Mesenchymal stem cell (in vitro differentiated cells and primary cell): Measurements from ENCODE around the gene STK38.

Experiments used
- DNase-seq: peaks from one replicate; pipeline ENCODE4 v3.0.0-alpha.2; 2013
- H2AFZ ChIP-seq: one replicate; pipeline ENCODE4 v1.6.1; 2013; ENCODE audit warnings: low read depth, mild to moderate bottlenecking, control low read depth, inconsistent platforms, low read length, moderate library complexity
- H2AK5ac ChIP-seq: 2 replicates; pipeline ENCODE4 v1.6.1; 2013; ENCODE audit warnings: low read length, moderate library complexity, mild to moderate bottlenecking, inconsistent platforms; ENCODE audit not compliant: severe bottlenecking
- H2BK120ac ChIP-seq: one replicate; pipeline ENCODE4 v1.6.1; 2013; ENCODE audit warnings: low read depth, mild to moderate bottlenecking, inconsistent platforms, low read length, moderate library complexity
- H2BK12ac ChIP-seq, 2 experiments: one replicate each; pipeline ENCODE4 v1.6.1; 2013; ENCODE audit warnings: inconsistent platforms in 2 of 2, low read length in 2 of 2, mild to moderate bottlenecking in 2 of 2, moderate library complexity in 2 of 2, control low read depth in 1 of 2
- H2BK15ac ChIP-seq: one replicate; pipeline ENCODE4 v1.6.1; 2013; ENCODE audit warnings: mild to moderate bottlenecking, low read depth, inconsistent platforms; ENCODE audit not compliant: poor library complexity, severe bottlenecking
- H2BK5ac ChIP-seq: 2 replicates; pipeline ENCODE4 v1.6.1; 2013; ENCODE audit warnings: low read depth, mild to moderate bottlenecking, low read length, control low read depth, inconsistent platforms; ENCODE audit not compliant: poor library complexity, severe bottlenecking
- H3K14ac ChIP-seq, 2 experiments: one replicate each; pipeline ENCODE4 v1.6.1; 2013; ENCODE audit warnings: inconsistent platforms in 2 of 2, low read length in 2 of 2, control low read depth in 1 of 2, mild to moderate bottlenecking in 1 of 2, moderate library complexity in 1 of 2
- H3K18ac ChIP-seq, 2 experiments: one replicate each; pipeline ENCODE4 v1.6.1; 2013; ENCODE audit warnings: inconsistent platforms in 2 of 2, low read length in 2 of 2, control low read depth in 1 of 2, low read depth in 1 of 2, mild to moderate bottlenecking in 1 of 2
- H3K23ac ChIP-seq, 2 experiments: one replicate each; pipeline ENCODE4 v1.6.1; 2013; ENCODE audit warnings: inconsistent platforms in 2 of 2, low read length in 2 of 2, mild to moderate bottlenecking in 2 of 2, moderate library complexity in 2 of 2, control low read depth in 1 of 2
- H3K27ac ChIP-seq: 2 replicates; pipeline ENCODE4 v1.5.1; 2013; ENCODE audit warnings: mild to moderate bottlenecking, moderate library complexity, low read length, control low read depth, inconsistent platforms; ENCODE audit not compliant: poor library complexity, severe bottlenecking
- H3K27me3 ChIP-seq, 2 experiments: 2 replicates each; pipeline versions ENCODE4 v1.6.1 to v1.7.0; 2013; ENCODE audit warnings: low read length in 2 of 2, mild to moderate bottlenecking in 2 of 2, moderate library complexity in 2 of 2, control low read depth in 1 of 2, inconsistent platforms in 1 of 2; ENCODE audit not compliant: control insufficient read depth in 1 of 2, insufficient read depth in 1 of 2
- H3K36me3 ChIP-seq, 2 experiments: 2 replicates each; pipeline versions ENCODE4 v1.6.1 to v1.7.0; 2013; ENCODE audit warnings: low read length in 2 of 2, control low read depth in 1 of 2, inconsistent platforms in 1 of 2, low read depth in 1 of 2, mild to moderate bottlenecking in 1 of 2; ENCODE audit not compliant: insufficient read depth in 2 of 2, control insufficient read depth in 1 of 2
- H3K4ac ChIP-seq, 2 experiments: one replicate each; pipeline ENCODE4 v1.6.1; 2013; ENCODE audit warnings: inconsistent platforms in 2 of 2, low read length in 2 of 2, mild to moderate bottlenecking in 2 of 2, moderate library complexity in 2 of 2, control low read depth in 1 of 2, low read depth in 1 of 2
- H3K4me1 ChIP-seq: 2 replicates; pipeline ENCODE4 v1.6.1; 2013; ENCODE audit warnings: low read depth, low read length, control low read depth; ENCODE audit not compliant: control insufficient read depth, insufficient read depth
- H3K4me2 ChIP-seq: 2 replicates; pipeline ENCODE4 v1.6.1; 2013; ENCODE audit warnings: low read length, mild to moderate bottlenecking, inconsistent platforms; ENCODE audit not compliant: poor library complexity, severe bottlenecking
- H3K4me3 ChIP-seq, 2 experiments: 2 replicates each; pipeline versions ENCODE4 v1.5.1 to v1.7.0; 2013; ENCODE audit warnings: low read length in 2 of 2, mild to moderate bottlenecking in 2 of 2, control low read depth in 1 of 2, low read depth in 1 of 2; ENCODE audit not compliant: insufficient read depth in 1 of 2
- H3K79me1 ChIP-seq: replicated peaks from 2 replicates; pipeline ENCODE4 v1.6.1; 2013; ENCODE audit warnings: mild to moderate bottlenecking, control low read depth, low read length, inconsistent platforms; ENCODE audit not compliant: poor library complexity, severe bottlenecking
- H3K9ac ChIP-seq: 2 replicates; pipeline ENCODE4 v1.7.0; 2013; ENCODE audit warnings: mild to moderate bottlenecking, low read length, moderate library complexity
- H3K9me3 ChIP-seq: 2 replicates; pipeline ENCODE4 v1.7.0; 2013; ENCODE audit warnings: mild to moderate bottlenecking, low read length; ENCODE audit not compliant: control insufficient read depth
- H4K8ac ChIP-seq: one replicate; pipeline ENCODE4 v1.6.1; 2013; ENCODE audit warnings: inconsistent platforms, mild to moderate bottlenecking, low read length, moderate library complexity
- H4K91ac ChIP-seq: one replicate; pipeline ENCODE4 v1.6.1; 2013; ENCODE audit warnings: mild to moderate bottlenecking, low read length, inconsistent platforms
- WGBS: methylation state at CpG from one replicate; pipeline ENCODE4 v1.1.7; 2013; ENCODE audit warnings: mixed read lengths; 5-methylcytosine and 5-hydroxymethylcytosine counted together

Gene STK38

DNA sequence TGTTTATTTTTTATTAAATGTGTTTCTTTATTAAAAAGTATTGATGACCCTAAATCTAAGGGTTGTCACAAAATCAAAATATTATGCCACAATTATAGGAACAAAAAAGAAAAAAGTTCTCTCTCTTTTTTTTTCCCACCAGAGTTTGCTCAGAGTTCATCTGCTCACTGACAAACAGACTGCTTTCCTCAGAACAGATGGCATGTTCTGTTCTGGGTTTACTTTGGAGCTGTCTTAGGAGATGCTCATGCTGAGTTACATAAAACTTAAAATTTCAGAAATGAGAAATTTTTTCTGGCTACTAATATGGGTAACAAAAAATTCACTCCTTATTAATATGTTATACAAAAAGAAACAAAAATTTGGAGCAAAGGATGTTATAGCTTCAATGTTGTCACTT is 30.3 kb downstream of the STK38 start:
- H3K79me1 ChIP-seq = peaks cover 15% of the 10 kb centered on the region
- no peak overlapping the region for H4K91ac ChIP-seq
- no peak overlapping the region for H4K8ac ChIP-seq
- H3K14ac ChIP-seq = no peak overlapping the region
- DNase-seq = no peak
- no peak overlapping the region for H3K9ac ChIP-seq
- no peak overlapping the region for H2BK15ac ChIP-seq
- no peak overlapping the region for H3K27ac ChIP-seq
- no peak overlapping the region for H3K18ac ChIP-seq
- H2AFZ ChIP-seq = no peak overlapping the region
- peaks cover 13 to 89% of the 10 kb centered on the region in 2 experiments for H3K36me3 ChIP-seq
- no peak overlapping the region for H2AK5ac ChIP-seq
- no peak overlapping the region for H3K4me3 ChIP-seq
- no peaks in the 10 kb centered on the region for H3K27me3 ChIP-seq
- H2BK12ac ChIP-seq = no peak overlapping the region
- H2BK120ac ChIP-seq = no peak overlapping the region
- H2BK5ac ChIP-seq = no peak overlapping the region
- H3K9me3 ChIP-seq = no peaks in the 10 kb centered on the region
- H3K23ac ChIP-seq = no peak overlapping the region
- no peak overlapping the region for H3K4me2 ChIP-seq
- no peak overlapping the region for H3K4ac ChIP-seq
- H3K4me1 ChIP-seq = peaks cover 2% of the 10 kb centered on the region

DNA sequence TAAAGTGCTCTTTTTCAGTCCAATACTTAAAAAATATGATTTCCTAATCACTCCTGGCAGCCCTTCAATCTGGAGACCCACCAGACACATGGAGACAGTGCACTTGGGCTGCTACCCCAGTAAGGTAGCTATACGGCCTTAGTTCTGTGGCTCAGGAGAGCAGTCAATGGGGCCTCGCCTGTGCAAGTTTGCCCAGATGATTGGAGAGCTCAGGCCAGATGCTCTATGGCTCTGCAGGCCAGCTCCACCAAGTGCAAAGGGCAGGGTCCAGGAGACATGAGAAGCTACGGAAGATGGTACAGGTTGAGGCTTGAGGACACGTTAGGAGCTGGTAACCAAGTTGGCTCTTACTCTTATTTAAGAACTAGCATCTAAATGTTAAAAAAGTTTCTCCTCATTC is 30.7 kb downstream of the STK38 start:
- Histone ChIP-seq H2AFZ (no peak overlapping the region), H3K4me1 (peaks cover 2% of the 10 kb centered on the region), H3K9ac (no peak overlapping the region), H2AK5ac (no peak overlapping the region), H3K27me3 (no peaks in the 10 kb centered on the region), H2BK5ac (no peak overlapping the region), H3K36me3 (peaks cover 12 to 89% of the 10 kb centered on the region in 2 experiments), H2BK12ac (no peak overlapping the region), H4K91ac (no peak overlapping the region), H2BK120ac (no peak overlapping the region), H3K14ac (no peak overlapping the region), H3K27ac (no peak overlapping the region), H4K8ac (no peak overlapping the region), H3K79me1 (peaks cover 15% of the 10 kb centered on the region), H3K4me3 (no peak overlapping the region), H2BK15ac (no peak overlapping the region), H3K4me2 (no peak overlapping the region), H3K9me3 (no peaks in the 10 kb centered on the region), H3K4ac (no peak overlapping the region), H3K23ac (no peak overlapping the region), H3K18ac (no peak overlapping the region)
- DNase-seq = no peak
- WGBS = 99% methylated on average over 3 of the region's 4 CpGs

DNA sequence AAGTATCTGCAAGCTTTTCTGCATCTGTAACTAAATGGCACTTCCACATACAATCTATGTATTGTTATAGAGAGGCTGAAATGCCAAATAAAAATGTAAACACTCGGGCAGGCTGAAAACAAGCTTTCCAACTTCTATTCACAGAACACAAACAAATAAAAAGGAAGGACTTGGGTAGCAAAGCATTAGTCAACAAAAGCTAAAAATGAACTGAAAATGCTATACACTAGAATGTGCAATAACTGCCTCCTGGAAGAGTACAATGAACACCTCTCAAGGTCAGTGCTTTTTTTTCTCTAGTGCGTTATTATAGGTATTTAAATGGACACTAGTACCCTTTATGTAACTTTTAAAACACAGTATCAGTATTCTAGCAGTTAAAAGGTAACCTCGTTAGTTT is 31.4 kb downstream of the STK38 start:
- WGBS = 100% methylated on average over 1 of the region's 3 CpGs
- Histone ChIP-seq H3K4me3 (no peak overlapping the region), H3K18ac (no peak overlapping the region), H3K27me3 (no peaks in the 10 kb centered on the region), H3K9ac (no peak overlapping the region), H4K8ac (no peak overlapping the region), H3K4ac (no peak overlapping the region), H3K4me1 (peaks cover 2% of the 10 kb centered on the region), H3K27ac (no peak overlapping the region), H4K91ac (no peak overlapping the region), H2BK120ac (no peak overlapping the region), H2BK15ac (no peak overlapping the region), H3K79me1 (peaks cover 15% of the 10 kb centered on the region), H3K9me3 (no peaks in the 10 kb centered on the region), H2BK12ac (no peak overlapping the region), H3K23ac (no peak overlapping the region), H3K4me2 (no peak overlapping the region), H2AFZ (no peak overlapping the region), H2AK5ac (no peak overlapping the region), H3K14ac (no peak overlapping the region), H2BK5ac (no peak overlapping the region), H3K36me3 (peaks cover 16 to 88% of the 10 kb centered on the region in 2 experiments)
- no peak for DNase-seq

DNA sequence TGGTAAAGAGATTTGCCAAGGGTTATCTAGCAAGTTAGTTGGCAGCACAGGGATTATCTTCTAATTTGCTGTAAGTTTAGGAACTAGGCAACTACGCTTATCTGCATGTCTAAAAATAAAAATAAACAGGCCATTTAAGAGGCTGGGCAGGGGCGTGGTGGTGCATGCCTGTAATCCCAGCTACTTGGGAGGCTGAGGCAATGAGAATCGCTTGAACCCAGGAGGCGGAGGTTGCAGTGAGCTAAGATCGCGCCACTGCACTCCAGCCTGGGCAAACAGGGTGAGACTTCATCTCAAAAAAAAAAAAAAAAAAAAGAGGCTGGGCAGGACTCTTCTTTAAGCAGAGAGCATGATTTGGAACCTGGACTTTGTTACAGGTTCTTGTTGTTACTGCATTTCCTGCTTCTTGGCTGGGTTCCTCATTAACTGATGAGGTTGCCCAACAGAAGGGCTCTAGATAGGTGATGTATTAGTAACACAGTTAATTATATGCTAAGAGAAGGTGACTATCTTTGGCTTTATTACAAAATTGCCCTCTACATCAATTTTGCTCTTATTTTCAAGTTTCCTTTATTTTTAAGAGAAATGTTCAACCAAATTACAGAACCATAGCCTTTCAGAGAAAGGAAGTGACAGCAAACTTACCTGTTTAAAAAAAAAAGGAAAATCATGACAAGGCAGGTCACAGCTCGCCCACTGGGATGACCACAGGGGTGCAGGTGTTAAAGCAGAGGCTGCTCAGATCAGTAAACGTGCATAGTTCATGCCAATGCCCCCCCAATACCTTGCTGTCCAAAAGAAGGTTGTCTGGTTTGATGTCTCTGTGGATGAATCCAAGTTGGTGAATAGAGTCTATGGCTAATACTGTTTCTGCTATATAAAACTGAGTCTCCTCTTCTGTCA is 32.5 kb downstream of the STK38 start:
- Histone ChIP-seq H3K4ac (no peak overlapping the region), H3K79me1 (peaks cover 19% of the 10 kb centered on the region), H3K23ac (no peak overlapping the region), H2BK5ac (no peak overlapping the region), H3K27ac (no peak overlapping the region), H3K4me1 (peaks cover 5% of the 10 kb centered on the region), H4K91ac (no peak overlapping the region), H3K4me2 (no peak overlapping the region), H3K9ac (no peak overlapping the region), H3K4me3 (no peak overlapping the region), H3K18ac (no peak overlapping the region), H2BK12ac (no peak overlapping the region), H2AFZ (no peak overlapping the region), H2BK15ac (no peak overlapping the region), H2BK120ac (no peak overlapping the region), H4K8ac (no peak overlapping the region), H3K14ac (no peak overlapping the region), H3K36me3 (peaks cover 24 to 88% of the 10 kb centered on the region in 2 experiments), H2AK5ac (no peak overlapping the region), H3K27me3 (no peaks in the 10 kb centered on the region), H3K9me3 (no peaks in the 10 kb centered on the region)
- WGBS = 97% methylated on average over 7 of the region's 8 CpGs
- DNase-seq = no peak
